ENCODE results near the gene HNRNPAB.
"Not testable (repeated sequence)": the region's sequence is repeated elsewhere in the genome, so short reads cannot be mapped to it uniquely, and the experiment has no call there.

The HNRNPAB gene

DNA sequence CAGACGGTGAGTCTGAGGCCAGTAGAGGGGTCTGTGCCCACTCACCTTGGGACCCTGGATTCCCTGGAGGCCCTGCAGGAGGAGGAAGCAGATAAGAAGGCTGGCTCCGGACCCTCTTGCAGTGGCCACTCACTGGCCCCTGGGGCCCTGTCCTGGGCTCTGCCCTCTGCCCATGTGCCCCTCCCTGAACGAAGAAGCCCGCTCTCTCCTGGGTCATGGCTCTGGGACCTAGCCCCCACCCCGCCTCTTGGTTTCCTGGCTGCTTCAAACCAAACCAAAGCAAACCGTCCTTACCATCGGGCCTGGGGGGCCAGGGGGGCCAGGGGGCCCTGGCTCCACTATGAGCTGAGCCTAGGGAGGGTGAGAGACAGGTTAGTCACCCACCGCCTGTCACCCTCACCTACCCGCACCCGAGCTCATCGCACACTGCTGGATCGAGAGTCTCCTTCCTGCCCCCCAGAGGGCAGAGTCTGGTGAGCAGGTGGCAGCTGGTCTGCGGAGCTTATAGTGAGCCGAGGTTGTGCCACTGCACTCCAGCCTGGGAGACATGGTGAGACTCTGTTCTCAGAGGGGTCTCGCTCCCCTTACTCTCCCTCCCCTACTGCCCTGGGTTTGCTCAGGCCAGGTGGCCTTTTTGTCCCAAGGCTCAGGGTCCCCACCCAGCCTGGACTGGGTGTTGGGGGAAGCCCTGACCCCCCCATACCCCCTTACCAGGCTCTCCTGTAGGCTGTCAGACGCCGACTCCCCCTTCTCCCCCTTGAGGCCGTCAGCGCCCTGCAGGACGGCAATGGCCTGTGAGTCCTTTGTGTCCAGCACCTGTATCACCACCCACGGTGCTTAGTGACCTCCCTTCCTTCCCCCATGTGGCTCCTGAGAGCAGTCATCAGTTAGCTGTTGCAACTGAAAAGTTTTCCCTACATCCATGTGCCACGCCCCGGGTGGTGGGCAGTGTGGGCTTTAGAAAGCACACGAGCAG, 43.4 kb downstream of the HNRNPAB start:
- DNase-seq = no peak

DNA sequence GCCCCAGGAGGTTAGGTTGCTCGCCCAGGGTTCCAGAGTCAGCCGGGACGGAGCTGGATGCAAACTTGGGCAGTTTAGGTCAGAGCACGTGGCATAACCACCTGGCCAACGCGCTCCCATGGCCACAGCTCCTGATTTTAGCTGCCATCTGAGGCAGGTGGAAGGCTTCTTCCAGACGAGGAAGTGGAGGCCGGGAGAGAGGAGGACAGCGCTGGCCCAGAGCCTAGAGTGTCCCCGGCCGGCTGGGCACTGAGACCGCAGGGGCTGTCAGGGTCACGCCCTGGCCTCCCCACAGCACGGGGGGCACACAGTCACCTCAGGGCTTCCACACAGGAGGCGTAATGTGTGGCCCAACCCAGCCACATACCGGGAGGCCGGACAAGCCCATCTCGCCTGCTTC, 44.4 kb downstream of the HNRNPAB start:
- DNase-seq = no peak

DNA sequence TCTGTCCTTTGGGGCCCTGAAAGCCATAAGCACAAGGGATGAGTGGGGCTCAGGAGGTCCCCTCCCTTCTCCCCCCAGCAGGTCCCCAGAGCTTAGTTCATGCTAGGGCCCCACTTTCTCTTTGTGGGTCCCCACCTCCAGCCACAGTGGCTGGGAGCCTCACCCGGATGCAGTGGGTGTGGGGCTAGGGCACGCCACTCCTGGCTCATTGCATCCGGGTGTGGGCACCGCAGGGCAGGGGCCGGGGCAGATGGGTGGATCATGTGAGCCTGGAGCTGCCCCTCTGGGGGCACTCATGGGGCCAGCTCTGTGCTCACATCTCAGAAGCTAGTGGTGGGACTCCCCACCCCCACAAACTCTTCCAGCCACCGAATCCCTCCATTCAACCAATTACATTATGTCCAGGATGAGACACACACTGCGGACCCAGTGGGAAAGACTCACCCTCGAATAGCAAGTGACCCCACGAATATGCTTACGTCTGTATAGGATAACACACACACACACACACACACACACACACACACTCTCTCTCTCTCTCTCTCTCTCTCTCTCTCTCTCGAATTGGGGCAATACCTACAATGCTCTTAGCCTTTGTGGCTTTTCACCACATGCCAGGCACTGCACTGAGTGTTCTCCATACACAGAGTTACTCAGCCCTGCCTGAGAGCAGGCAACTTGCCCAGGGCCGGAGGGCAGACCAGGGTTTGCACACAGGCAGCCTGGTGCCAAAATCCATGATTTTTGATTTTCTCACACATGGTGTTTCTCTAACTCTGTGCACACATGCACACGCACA, 45.1 kb downstream of the HNRNPAB start:
- peak; percentile 61 for DNase-seq

DNA sequence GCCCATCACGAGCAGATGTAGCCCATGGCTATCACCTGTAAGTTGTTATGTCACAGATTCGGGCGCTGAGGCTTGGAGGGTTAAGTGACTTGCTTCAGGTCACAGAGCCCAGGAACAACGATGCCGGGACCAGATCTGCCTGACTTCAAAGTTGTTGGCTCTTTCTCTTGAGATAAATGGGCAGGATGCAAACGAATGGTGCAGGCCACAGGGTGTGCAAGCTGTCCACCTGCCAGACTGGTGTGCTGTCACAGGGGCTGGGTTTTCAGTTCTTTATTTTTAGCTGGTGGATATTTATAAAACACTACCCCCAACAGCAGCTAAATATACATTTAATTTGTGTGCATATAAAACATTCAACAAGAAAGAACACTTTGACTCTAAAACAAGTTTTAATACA, 45.9 kb downstream of the HNRNPAB start:
- DNase-seq = no peak

DNA sequence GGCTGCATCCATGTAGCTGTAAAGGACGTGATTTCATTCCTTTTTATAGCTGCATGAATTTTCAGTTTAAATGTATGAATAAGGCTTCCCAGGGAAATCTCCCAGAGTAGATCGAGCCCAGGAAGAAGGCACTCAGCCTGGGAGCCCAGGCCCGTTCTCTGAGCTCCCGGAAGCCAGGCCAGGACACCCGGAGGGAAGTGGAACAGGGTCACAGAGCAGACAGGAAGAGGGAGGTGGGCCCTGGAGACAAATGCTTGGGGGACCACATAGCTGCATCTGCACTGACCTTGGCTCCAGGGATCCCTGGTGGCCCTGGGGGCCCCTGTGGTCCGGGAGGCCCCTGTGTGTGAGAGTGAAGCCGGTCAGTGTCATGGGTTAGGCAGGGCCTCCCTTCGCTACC, 47.9 kb downstream of the HNRNPAB start:
- DNase-seq = no peak

DNA sequence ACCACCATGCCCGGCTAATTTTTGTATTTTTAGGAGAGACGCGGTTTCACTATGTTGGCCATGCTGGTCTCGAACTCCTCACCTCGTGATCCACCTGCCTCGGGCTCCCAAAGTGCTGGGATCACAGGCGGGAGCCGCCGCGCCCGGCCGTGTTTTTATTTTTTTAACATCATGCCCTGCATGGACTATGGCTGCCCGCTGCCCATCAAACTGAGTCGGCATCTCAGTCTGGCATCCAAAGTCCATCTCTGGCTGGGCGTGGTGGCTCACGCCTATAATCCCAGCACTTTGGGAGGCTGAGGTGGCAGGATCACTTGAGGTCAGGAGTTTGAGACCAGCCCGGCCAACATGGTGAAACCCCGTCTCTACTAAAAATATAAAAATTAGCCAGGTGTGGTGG, 49.3 kb downstream of the HNRNPAB start:
- not testable (repeated sequence) for DNase-seq

DNA sequence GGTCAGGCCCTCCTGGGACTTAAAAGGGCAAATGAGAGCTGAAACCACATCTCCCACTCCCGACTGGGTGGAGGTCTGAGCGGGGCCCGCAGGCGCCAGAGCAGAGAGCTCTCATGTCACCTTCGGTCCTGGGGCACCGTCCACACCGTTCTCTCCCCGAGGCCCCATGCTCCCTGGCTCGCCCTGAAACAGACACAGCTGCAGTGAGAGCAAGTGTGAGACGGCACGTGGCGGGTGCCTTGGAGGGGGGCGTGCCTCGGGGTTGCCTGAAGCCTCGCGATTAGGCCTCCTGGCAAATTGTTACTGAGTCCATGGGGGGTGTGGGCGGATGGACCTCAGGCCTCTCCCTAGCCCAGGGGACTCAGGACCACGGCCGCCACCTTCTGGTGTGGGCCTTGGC, 52.4 kb downstream of the HNRNPAB start:
- DNase-seq = no peak

DNA sequence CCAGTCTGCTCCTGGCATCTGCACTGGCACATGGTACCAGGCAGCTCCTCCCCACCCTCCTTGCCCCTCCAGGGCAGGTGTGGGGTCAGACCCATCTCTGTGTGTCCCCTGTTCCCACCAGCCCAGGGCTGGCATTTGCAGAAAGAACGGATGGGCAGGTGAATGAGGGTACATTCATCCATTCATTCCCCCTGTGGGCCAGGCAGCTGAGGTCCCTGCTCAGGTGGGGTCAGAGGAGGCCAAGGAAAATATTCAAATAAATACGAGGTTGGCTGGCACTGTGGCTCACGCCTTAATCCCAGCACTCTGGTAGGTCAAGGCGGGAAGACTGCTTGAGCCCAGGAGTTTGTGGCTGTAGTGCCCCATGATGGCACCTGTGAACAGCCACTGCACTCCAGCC, 53.3 kb downstream of the HNRNPAB start:
- DNase-seq = no peak

DNA sequence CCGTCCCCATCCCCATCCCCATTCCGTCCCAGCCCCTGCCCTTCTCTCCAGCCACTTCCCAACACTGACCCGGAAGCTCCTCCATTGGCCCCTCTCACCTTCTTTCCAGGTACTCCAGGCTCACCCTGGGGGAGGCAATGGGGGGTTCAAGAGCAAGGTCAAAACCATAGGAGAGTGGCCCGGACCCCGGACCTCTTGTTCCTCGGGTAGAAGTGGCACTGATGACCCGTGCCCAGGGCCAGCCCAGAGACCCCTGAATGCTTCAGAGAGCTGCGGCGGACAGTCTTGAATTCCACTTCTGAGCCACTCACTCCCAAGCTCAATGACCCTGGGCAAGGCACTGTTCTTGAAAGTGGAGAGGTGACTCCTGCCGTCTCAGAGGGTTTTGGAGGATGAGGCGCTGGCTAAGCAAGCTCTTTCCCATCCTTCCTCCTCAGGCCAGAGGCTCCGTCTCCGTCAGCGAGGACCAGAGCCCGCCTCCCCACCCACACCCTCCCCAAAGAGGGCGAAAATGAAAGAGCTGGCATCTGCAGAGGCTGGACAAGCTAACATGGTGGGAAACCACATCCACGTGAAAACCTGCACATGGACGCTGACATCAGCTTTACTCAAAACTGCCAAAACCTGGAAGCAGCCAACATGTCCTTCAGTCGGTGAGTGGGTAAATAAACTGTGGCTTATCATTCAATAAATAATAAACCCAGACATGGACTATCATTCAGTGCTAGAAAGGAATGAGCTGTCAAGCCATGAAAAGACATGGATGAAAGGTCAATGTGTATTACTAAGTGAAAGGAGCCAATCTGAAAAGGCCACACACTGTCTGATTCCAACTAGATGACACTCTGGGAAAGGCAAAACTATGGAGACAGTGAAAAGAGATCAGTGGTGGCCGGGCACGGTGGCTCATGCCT, 55.5 kb downstream of the HNRNPAB start:
- no peak for DNase-seq

Measured in hematopoietic multipotent progenitor cell treated with erythropoietin and hydrocortisone succinate and interleukin-3 and kit ligand, for 6 days (in vitro differentiated cells).